AG04450 (cell line): Measurements from ENCODE around the gene ITPRIPL1. TPM values are rescaled to one million over a fixed set of nuclear protein-coding genes. Genes with fewer than 3 reads are reported as not detected.

ENCODE experiments used
- CTCF ChIA-PET: fragments of 300-600, 350-600 bp; formaldehyde crosslinking; extraction: SDS; loops from one replicate; lab custom pipeline; 2022; ENCODE audit warnings: antibody characterized with exemption, inconsistent platforms; lab: Charles Lee
- POLR2A ChIA-PET: fragments of 350-600 bp; formaldehyde crosslinking; extraction: SDS; loops from one replicate; lab custom pipeline; 2021; ENCODE audit warnings: antibody characterized with exemption, inconsistent platforms; lab: Yijun Ruan, JAX
- DNase-seq: peaks from one replicate; pipeline ENCODE4 v3.0.0-alpha.2; 2011; ENCODE audit warnings: low read depth, low spot score
- H3K27ac ChIP-seq: one replicate; pipeline ENCODE4 v1.5.1; 2012; ENCODE audit warnings: low read depth, low read length, control low read depth
- H3K27me3 ChIP-seq: one replicate; pipeline ENCODE4 v1.6.0; 2012; ENCODE audit warnings: low read length; ENCODE audit not compliant: control insufficient read depth, insufficient read depth
- H3K4me3 ChIP-seq: 2 replicates; pipeline ENCODE4 v1.5.1; 2011; ENCODE audit warnings: mild to moderate bottlenecking, low read depth, low read length, control low read depth
- H3K9me3 ChIP-seq: 2 replicates; pipeline ENCODE4 v1.5.1; 2012; ENCODE audit warnings: low read length; ENCODE audit not compliant: control insufficient read depth, insufficient read depth
- polyA plus RNA-seq: library from polyadenylated mRNA; depleted of rRNA; stranded (reverse); fragments of >200 nt; gene quantifications from 2 replicates; pipeline ENCODE4 v1.2.3, GENCODE V29; 2011
- TF ChIP-seq, protein P1 (sequence below): IDR thresholded peaks from 2 replicates; pipeline ENCODE4 v1.5.1; 2011; ENCODE audit warnings: low read depth, low read length, control low read depth, inconsistent platforms

Gene ITPRIPL1
- polyA plus RNA-seq, 1 experiment: 3.7 TPM

- CTCF ChIA-PET: no interaction called here
- TF ChIP-seq, protein P1, sequence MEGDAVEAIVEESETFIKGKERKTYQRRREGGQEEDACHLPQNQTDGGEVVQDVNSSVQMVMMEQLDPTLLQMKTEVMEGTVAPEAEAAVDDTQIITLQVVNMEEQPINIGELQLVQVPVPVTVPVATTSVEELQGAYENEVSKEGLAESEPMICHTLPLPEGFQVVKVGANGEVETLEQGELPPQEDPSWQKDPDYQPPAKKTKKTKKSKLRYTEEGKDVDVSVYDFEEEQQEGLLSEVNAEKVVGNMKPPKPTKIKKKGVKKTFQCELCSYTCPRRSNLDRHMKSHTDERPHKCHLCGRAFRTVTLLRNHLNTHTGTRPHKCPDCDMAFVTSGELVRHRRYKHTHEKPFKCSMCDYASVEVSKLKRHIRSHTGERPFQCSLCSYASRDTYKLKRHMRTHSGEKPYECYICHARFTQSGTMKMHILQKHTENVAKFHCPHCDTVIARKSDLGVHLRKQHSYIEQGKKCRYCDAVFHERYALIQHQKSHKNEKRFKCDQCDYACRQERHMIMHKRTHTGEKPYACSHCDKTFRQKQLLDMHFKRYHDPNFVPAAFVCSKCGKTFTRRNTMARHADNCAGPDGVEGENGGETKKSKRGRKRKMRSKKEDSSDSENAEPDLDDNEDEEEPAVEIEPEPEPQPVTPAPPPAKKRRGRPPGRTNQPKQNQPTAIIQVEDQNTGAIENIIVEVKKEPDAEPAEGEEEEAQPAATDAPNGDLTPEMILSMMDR: no peak
- Histone ChIP-seq H3K4me3 (no peak overlapping the region), H3K27ac (no peak overlapping the region), H3K27me3 (no peaks in the 10 kb centered on the region), H3K9me3 (no peaks in the 10 kb centered on the region)
- POLR2A ChIA-PET: no interaction called here
- no peak for DNase-seq
Measured at GRCh38 chr2:96296925-96297324, 28.2 kb upstream of the ITPRIPL1 start.

DNA sequence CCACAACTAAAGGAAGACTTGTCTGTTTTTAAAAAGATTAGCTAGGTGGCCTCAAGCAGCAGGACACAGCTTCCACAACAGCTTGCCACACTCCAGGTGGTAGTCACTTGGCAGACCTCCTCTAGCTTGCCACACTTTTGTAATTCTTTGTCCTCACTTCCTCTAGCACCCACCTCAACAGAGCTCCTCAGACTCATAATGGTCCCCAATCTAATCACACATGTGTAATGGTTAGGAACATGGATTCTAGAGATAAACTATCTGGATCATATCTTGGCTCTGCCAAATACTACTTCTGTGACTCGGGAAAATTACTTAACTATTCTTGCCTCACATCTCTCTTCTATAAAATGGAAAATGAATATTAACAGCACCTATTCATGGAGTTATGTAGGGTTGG, 23.3 kb upstream of the ITPRIPL1 start:
- Histone ChIP-seq H3K27ac (no peak overlapping the region), H3K27me3 (no peaks in the 10 kb centered on the region), H3K4me3 (no peak overlapping the region), H3K9me3 (no peaks in the 10 kb centered on the region)
- ChIA-PET POLR2A (no interaction called here), CTCF (interaction anchor here (1.0 to 1.1 kb wide), 2 partner anchors 35 to 127 kb away, joined by 3 to 4 read pairs; no protein-coding TSS in a partner anchor)
- no peak for DNase-seq
- TF ChIP-seq, protein P1: no peak

- no peaks in the 10 kb centered on the region for H3K9me3 ChIP-seq
- no peaks in the 10 kb centered on the region for H3K27me3 ChIP-seq
- H3K27ac ChIP-seq: no peak overlapping the region
- DNase-seq: no peak
- TF ChIP-seq, protein P1: no peak
- peak overlapping the region; percentile 99 for H3K4me3 ChIP-seq
- ChIA-PET POLR2A (no interaction called here), CTCF (interaction anchor here (1.4 kb wide), 1 partner anchor 204 kb away, joined by 3 read pairs; no protein-coding TSS in a partner anchor)
Measured at GRCh38 chr2:96304606-96305005, 20.5 kb upstream of the ITPRIPL1 start.

DNA sequence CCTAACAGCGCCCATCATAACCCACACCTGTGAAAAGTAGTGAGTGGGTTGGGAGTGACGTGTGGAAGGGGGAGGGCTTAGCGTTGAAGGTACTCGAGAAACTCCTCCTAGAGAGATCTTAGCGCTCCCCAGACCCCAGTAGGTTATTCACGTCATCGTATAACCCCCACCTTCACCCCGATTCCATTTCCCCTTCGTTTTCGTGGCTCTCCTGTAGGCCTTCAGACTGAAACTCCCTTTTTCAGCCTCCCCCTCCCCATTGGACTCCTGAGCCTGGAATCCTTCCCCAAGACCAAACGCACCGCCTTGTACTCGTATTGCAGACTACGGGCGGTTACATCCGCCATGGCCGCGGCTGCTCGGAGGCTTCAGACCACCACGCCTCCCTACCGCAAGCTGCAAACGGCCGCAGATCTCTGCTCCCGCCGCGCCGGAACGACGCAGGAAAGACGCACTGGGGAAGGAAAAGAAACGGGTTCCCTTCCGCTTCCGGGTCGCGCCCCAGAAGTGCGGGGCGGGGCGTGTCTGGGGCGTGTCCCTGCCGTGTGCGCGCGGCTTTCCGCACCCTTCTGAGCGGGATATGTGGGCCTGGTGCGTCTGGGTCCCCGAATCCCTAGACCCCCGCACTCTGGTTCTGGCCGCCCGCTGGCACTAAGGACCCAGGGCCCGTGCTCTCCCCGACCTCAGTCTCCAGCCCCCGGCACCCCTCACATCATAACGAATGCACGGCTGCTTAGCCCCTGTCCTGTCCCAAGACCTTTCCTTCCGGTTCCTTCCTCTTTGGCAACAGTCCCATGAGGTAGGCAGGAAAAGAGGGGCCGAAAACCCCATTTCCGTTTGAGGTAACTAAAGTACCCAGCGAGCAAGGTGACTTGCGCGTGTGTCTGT, 19.8 kb upstream of the ITPRIPL1 start, which contains the start of gene SNRNP200:
SNRNP200 (minus strand) TSS at position 456 of the 888 bp plus-strand sequence; CDS start at position 347, 109 bp downstream.
- H3K9me3 ChIP-seq: no peaks in the 10 kb centered on the region
- POLR2A ChIA-PET: interaction anchor here (1.2 kb wide), 1 partner anchor 20 kb away, joined by 3 read pairs; the partner anchor contains the start of gene ITPRIPL1
- peak within 1 kb of the TSS; percentile 57 for H3K27ac ChIP-seq
- H3K27me3 ChIP-seq: no peaks in the 10 kb centered on the region
- H3K4me3 ChIP-seq: peak within 1 kb of the TSS; percentile 99
- TF ChIP-seq, protein P1: no peak
- CTCF ChIA-PET: interaction anchor here (1.4 kb wide), 1 partner anchor 204 kb away, joined by 3 read pairs; no protein-coding TSS in a partner anchor
- no peak for DNase-seq

- POLR2A ChIA-PET: interaction anchor here (1.2 kb wide), 1 partner anchor 19 kb away, joined by 3 read pairs; the partner anchor contains the start of gene ITPRIPL1
- CTCF ChIA-PET: no interaction called here
- DNase-seq: no peak
- no peaks in the 10 kb centered on the region for H3K27me3 ChIP-seq
- TF ChIP-seq, protein P1: no peak
- peak overlapping the region; percentile 57 for H3K27ac ChIP-seq
- no peaks in the 10 kb centered on the region for H3K9me3 ChIP-seq
- peak overlapping the region; percentile 99 for H3K4me3 ChIP-seq
Measured at GRCh38 chr2:96305979-96306308, 19.2 kb upstream of the ITPRIPL1 start.
